ENCODE data around the gene NBDY.

DNA sequence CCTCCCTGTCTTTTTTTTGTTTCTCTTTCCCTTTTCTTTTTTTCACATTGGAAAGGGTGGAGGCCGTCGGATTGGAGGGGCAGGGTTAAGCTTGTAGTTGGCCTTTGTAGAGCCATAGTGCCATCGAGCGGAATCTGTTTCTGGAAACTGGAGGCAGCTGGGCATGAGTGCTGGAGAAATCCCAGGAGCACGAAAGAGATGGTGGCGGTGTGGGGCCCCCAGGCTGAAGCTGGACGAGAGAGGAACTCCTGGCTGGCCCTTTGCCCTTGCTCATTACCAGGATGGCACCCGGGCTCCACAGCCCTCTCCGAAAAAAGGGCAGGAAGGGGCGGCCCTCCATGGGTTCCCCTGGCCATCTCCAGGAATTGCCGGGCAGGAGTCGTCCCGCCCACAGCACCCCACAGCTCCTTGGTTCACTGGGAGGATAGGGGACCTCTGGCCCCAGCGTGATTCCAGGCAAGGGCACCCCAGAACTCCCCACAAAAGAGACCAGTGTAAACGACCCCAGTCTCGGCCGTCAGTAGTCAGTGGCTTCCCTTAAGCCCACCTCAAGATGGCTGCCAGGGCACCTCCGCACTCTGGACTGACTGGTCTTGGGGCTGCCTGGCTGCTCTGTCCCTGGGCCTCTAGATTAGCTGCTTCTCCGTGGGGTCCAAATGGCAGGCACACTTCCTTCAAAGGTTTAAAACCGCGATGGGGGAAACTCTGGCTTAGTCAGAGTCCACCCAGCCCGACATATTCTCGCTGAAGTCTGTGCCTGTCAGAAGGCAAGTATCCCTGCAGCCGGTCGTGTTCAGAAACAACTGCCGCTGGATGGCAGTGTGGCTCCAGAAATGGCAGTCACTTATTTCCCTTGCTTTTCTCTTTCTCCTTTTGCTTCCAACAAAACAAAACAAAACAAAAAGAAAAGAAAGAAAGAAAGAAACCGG lies 74.1 kb downstream of the NBDY start:
- TF ChIP-seq JUND (IDR thresholded peaks at IDR 0.05) (no peak), GABPA (IDR thresholded peaks at IDR 0.05 in 1 of 2, conservative IDR thresholded peaks at IDR 0.05 in 1 of 2) (no peak), YY1 (IDR thresholded peaks at IDR 0.05) (peak; percentile 92), TAF1 (conservative IDR thresholded peaks at IDR 0.05) (no peak), NR2F2 (IDR thresholded peaks at IDR 0.05) (no peak), RAD21 (IDR thresholded peaks at IDR 0.05) (peak; percentile 76 to 90), EGR1 (IDR thresholded peaks at IDR 0.05; ENCODE audit: low read depth in 2 of 2) (no peak), HNF4A (conservative IDR thresholded peaks at IDR 0.05) (no peak), RXRA (IDR thresholded peaks at IDR 0.05) (no peak)
- TF ChIP-seq, protein P1, sequence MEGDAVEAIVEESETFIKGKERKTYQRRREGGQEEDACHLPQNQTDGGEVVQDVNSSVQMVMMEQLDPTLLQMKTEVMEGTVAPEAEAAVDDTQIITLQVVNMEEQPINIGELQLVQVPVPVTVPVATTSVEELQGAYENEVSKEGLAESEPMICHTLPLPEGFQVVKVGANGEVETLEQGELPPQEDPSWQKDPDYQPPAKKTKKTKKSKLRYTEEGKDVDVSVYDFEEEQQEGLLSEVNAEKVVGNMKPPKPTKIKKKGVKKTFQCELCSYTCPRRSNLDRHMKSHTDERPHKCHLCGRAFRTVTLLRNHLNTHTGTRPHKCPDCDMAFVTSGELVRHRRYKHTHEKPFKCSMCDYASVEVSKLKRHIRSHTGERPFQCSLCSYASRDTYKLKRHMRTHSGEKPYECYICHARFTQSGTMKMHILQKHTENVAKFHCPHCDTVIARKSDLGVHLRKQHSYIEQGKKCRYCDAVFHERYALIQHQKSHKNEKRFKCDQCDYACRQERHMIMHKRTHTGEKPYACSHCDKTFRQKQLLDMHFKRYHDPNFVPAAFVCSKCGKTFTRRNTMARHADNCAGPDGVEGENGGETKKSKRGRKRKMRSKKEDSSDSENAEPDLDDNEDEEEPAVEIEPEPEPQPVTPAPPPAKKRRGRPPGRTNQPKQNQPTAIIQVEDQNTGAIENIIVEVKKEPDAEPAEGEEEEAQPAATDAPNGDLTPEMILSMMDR (IDR thresholded peaks at IDR 0.05; ENCODE audit: low read depth, low read length, missing input control) = peak; percentile 70
- TF ChIP-seq, protein P2, sequence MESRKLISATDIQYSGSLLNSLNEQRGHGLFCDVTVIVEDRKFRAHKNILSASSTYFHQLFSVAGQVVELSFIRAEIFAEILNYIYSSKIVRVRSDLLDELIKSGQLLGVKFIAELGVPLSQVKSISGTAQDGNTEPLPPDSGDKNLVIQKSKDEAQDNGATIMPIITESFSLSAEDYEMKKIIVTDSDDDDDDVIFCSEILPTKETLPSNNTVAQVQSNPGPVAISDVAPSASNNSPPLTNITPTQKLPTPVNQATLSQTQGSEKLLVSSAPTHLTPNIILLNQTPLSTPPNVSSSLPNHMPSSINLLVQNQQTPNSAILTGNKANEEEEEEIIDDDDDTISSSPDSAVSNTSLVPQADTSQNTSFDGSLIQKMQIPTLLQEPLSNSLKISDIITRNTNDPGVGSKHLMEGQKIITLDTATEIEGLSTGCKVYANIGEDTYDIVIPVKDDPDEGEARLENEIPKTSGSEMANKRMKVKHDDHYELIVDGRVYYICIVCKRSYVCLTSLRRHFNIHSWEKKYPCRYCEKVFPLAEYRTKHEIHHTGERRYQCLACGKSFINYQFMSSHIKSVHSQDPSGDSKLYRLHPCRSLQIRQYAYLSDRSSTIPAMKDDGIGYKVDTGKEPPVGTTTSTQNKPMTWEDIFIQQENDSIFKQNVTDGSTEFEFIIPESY (IDR thresholded peaks at IDR 0.05) = no peak
- TF ChIP-seq, protein P3, sequence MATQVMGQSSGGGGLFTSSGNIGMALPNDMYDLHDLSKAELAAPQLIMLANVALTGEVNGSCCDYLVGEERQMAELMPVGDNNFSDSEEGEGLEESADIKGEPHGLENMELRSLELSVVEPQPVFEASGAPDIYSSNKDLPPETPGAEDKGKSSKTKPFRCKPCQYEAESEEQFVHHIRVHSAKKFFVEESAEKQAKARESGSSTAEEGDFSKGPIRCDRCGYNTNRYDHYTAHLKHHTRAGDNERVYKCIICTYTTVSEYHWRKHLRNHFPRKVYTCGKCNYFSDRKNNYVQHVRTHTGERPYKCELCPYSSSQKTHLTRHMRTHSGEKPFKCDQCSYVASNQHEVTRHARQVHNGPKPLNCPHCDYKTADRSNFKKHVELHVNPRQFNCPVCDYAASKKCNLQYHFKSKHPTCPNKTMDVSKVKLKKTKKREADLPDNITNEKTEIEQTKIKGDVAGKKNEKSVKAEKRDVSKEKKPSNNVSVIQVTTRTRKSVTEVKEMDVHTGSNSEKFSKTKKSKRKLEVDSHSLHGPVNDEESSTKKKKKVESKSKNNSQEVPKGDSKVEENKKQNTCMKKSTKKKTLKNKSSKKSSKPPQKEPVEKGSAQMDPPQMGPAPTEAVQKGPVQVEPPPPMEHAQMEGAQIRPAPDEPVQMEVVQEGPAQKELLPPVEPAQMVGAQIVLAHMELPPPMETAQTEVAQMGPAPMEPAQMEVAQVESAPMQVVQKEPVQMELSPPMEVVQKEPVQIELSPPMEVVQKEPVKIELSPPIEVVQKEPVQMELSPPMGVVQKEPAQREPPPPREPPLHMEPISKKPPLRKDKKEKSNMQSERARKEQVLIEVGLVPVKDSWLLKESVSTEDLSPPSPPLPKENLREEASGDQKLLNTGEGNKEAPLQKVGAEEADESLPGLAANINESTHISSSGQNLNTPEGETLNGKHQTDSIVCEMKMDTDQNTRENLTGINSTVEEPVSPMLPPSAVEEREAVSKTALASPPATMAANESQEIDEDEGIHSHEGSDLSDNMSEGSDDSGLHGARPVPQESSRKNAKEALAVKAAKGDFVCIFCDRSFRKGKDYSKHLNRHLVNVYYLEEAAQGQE (IDR thresholded peaks at IDR 0.05) = no peak
- TF ChIP-seq, protein P4, sequence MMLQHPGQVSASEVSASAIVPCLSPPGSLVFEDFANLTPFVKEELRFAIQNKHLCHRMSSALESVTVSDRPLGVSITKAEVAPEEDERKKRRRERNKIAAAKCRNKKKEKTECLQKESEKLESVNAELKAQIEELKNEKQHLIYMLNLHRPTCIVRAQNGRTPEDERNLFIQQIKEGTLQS (IDR thresholded peaks at IDR 0.05) = no peak
- TF ChIP-seq, protein P5, sequence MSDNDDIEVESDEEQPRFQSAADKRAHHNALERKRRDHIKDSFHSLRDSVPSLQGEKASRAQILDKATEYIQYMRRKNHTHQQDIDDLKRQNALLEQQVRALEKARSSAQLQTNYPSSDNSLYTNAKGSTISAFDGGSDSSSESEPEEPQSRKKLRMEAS (IDR thresholded peaks at IDR 0.05) = no peak
